Prostate gland (tissue), 2 donors: Measurements from ENCODE around the gene NHSL2.

ENCODE experiments used
- POLR2A ChIP-seq: fragments of 450-650 bp; IDR thresholded peaks from one replicate; pipeline ENCODE4 v1.6.1; 2016; ENCODE audit warnings: antibody characterized with exemption, mild to moderate bottlenecking
- POLR2AphosphoS5 ChIP-seq: sonication (generic); formaldehyde crosslinking; IDR thresholded peaks from one replicate; pipeline ENCODE4 v1.6.1; 2017; ENCODE audit warnings: antibody characterized with exemption
- TF ChIP-seq, protein P1 (sequence below), 4 experiments: fragments of 200-600 bp in 2 of 4; fragments of 450-650 bp in 2 of 4; sonication (generic) in 2 of 4; IDR thresholded peaks; 1 replicate in 3 of 4; 2 replicates in 1 of 4; pipeline ENCODE4 v1.5.1; 2016 to 2019; ENCODE audit warnings: antibody characterized with exemption in 4 of 4, mild to moderate bottlenecking in 2 of 4, moderate library complexity in 2 of 4

DNA sequence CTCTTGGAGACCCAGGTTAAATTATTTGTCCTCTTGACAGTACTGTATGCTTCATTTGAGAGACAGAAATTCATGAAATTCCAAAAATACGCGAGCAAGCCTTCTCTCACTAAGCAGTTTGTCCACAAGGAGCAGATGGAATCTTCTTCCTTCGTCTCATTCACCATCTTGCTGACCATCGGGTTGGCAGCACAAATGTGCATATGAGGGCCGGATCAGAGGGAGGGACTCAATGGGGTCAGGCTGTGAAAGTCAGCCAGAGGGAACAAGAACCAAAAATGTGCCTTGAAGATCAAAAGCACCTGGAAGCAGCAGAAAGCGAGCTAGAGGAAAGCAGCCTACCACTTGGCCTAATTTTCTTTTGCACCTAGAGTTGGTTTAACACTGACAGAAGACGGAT is 16.4 kb downstream of the NHSL2 start:
- no peak for TF ChIP-seq POLR2A
- TF ChIP-seq, protein P1, sequence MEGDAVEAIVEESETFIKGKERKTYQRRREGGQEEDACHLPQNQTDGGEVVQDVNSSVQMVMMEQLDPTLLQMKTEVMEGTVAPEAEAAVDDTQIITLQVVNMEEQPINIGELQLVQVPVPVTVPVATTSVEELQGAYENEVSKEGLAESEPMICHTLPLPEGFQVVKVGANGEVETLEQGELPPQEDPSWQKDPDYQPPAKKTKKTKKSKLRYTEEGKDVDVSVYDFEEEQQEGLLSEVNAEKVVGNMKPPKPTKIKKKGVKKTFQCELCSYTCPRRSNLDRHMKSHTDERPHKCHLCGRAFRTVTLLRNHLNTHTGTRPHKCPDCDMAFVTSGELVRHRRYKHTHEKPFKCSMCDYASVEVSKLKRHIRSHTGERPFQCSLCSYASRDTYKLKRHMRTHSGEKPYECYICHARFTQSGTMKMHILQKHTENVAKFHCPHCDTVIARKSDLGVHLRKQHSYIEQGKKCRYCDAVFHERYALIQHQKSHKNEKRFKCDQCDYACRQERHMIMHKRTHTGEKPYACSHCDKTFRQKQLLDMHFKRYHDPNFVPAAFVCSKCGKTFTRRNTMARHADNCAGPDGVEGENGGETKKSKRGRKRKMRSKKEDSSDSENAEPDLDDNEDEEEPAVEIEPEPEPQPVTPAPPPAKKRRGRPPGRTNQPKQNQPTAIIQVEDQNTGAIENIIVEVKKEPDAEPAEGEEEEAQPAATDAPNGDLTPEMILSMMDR (IDR thresholded peaks at IDR 0.05) = no peak
- TF ChIP-seq POLR2AphosphoS5 = no peak
